ENCODE measurements around the gene LTBP4.
"Not testable (repeated sequence)": the region's sequence is repeated elsewhere in the genome, so short reads cannot be mapped to it uniquely, and the experiment has no call there.

DNA sequence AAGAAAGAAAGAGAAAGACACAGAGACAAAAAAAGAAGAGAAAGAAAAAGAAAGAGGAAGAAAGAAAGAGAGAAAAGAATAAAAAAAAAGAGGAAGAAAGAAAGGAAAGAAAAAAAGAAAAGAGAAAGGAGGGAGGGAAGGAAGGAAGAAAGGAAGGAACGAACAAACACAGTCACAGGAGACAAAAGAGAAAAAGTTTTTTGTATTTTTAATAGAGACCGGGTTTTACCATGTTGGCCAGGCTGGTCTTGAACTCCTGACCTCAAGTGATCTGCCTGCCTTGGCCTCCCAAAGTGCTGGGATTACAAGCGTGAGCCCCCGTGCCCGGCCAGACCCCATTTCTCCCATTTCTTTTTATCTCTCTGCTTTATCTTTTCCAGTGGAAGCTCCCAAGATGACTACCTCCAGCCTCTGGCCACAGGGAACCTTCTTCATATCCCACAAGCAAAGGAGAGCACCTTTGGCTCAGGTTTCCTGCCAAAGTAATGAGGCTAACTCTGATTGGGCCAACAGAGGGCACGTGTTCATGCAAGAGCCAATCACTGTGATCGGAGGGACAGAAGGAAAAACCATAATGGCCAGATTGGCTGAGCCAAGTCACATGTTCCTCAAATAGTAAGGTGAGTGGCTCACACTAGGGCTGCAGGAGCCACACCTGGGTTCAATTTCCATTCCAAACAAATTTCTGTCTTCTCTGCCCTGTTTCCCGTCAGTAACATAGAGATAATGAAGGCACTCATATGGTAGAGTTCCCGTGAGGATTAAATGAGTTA is 48.9 kb downstream of the LTBP4 start:
- not testable (repeated sequence) for TF ChIP-seq CTCF (IDR thresholded peaks at IDR 0.05; ENCODE audit: insufficient read depth, low read depth, low read length); EZH2 (IDR thresholded peaks at IDR 0.05; ENCODE audit: insufficient read depth, low read length)

All from astrocyte (in vitro differentiated cells and primary cell).